Left renal pelvis (tissue), 4 donors: ENCODE results near the gene TNFRSF9. TPM values are rescaled to one million over a fixed set of nuclear protein-coding genes. Genes with fewer than 3 reads are reported as not detected.
"Not testable (repeated sequence)": the region's sequence is repeated elsewhere in the genome, so short reads cannot be mapped to it uniquely, and the experiment has no call there.

ENCODE experiments used
- DNase-seq, 4 donors: peaks; one replicate each; pipeline ENCODE4 v3.0.0-alpha.2; 2013; ENCODE audit warnings: low read depth in 4 of 4, low spot score in 3 of 4
- polyA plus RNA-seq, 4 donors: library from polyadenylated mRNA; unstranded; fragments of 120-200 nt; gene quantifications; one replicate each; pipeline ENCODE4 v1.2.1, GENCODE V29; 2013; ENCODE audit not compliant: insufficient read length in 4 of 4

Gene TNFRSF9
- under 1 TPM; 0.07 to 0.17 (median 0.11) TPM for polyA plus RNA-seq

- no peak for DNase-seq
These were observed at the start of gene TNFRSF9 for GRCh38 chr1:7940745-7941436. Gene TNFRSF9, minus strand, starts transcription at chr1:7940839. Its CDS starts 845 bp downstream, at chr1:7939994.

- no peak for DNase-seq
These were observed 49.3 kb upstream of the TNFRSF9 start for GRCh38 chr1:7989762-7990428.

GRCh38 chr1:7988576-7988975 is 47.9 kb upstream of the TNFRSF9 start:
- DNase-seq = no peak

GRCh38 chr1:7987528-7987927 is 46.9 kb upstream of the TNFRSF9 start:
- DNase-seq = no peak

DNA sequence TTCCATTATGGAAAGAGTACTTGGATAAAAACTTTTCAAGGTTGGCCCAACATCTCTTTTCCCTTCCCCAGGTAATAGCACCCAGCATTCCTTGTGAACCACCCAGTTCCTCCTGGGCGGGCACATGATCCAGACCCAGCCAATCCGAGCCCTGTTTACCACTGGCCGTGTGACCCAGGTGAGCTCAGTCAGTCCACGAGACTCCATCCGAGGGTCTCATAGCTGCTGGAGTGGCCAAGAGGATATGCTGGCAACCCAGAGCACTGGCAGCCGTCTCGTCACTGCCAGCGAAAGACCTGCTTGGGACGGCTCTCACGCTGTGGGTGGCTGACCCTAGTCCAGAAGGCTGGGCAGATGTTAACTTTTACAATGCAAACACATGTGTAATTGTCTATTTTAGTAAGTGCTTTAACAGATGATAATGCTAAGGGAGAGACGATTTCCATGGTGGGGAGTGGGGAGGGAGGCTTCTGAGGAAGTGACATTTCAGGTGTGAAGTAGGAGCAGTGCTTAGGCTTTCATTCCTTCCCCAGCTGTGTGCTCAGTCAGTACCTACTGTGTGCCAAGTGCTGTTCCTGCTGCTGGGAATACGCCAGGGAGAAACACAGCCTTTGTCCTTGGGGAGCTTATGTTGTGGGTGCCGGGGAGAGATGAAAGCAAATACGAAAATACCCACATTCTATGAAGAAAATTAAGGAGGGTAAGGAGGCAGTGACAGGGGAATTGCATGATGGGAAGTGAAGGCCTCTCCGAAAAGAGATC is 45.4 kb upstream of the TNFRSF9 start:
- DNase-seq = no peak

GRCh38 chr1:7984811-7985210 is 44.2 kb upstream of the TNFRSF9 start:
- no peak for DNase-seq

- DNase-seq = no peak
These were observed 42.6 kb upstream of the TNFRSF9 start for GRCh38 chr1:7983086-7983778.

- no peak for DNase-seq
These were observed 40.3 kb upstream of the TNFRSF9 start for GRCh38 chr1:7980984-7981383.

- DNase-seq = peak in 3 of 4 donors; percentile 36 to 57 (median 55)
These were observed 34.7 kb upstream of the TNFRSF9 start for GRCh38 chr1:7975212-7975865.

GRCh38 chr1:7973086-7973485 is 32.4 kb upstream of the TNFRSF9 start:
- no peak for DNase-seq

- DNase-seq = no peak
These were observed 31.6 kb upstream of the TNFRSF9 start for GRCh38 chr1:7972285-7972684.

GRCh38 chr1:7971024-7971423 is 30.4 kb upstream of the TNFRSF9 start:
- no peak for DNase-seq

DNA sequence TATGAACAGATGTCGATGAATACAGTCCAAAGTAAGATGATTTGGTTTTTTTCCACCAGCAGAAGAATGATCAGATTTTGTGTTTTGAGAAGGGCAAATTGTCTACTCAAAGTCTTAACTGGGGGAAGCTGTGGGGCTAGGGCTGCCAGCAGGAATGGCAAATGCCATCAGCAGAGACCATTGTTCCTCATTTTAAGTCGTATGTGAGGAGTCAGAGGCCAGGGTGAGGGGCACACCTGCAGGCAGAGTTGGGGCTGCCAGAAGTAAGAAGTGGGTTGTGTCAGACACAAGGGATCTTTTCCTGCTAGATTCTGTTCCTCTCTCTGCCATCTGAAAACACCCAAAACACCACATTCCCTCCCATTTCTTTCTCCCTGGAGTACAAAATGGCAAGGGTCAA is 29.6 kb upstream of the TNFRSF9 start:
- DNase-seq = no peak

GRCh38 chr1:7967651-7968050 is 27.0 kb upstream of the TNFRSF9 start:
- DNase-seq = no peak

DNA sequence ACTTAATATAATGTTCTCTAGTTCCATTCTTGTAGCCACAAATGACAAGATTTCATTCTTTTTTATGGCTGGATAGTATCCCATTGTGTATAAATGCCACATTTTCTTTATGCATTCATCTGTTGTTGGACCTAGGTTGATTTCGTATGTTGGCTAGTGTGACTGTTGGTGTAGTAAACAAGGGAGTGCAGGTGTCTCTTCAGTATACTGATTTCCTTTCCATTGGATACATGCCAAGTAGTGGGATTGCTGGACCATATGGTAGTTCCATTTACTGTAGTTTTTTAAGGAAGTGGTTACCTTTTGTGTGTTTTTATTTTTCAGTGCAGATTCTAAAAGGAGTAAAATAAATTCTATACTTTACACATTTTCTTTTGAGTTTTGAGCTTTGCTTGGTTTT is 26.6 kb upstream of the TNFRSF9 start:
- DNase-seq = no peak

DNA sequence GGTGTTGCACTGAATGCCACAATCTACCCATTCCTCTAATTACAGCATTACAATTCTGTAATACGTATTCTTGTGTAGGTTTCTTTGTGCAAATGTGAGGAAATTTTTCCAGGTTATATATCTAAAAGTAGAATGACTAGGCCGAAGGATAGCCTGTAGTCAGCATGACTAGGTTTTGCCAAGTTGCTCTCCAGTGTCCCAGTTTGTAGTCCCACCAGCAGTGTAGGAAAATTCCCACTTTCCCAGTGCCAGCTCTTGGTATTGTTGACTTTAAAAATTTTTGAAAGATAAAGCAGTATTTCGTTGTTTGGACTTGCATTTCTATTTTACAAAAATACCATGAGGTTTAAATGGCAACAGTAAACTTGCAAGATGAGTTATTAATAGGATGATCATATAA is 23.8 kb upstream of the TNFRSF9 start:
- no peak for DNase-seq

DNA sequence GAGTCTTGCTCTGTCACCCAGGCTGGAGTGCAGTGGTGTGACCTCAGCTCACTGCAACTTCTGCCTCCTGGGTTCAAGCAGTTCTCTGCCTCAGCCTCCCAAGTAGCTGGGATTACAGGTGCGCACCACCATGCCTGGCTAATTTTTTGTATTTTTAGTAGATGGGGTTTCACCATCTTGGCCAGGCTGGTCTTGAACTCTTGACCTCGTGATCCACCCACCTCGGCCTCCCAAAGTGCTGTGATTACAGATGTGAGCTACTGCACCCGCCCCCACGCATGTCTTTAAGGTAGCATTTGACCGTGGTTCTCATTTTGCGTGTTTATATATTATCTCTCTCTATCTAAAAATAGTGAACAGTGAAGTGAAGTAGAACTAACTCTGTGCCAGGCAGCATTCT is 23.2 kb upstream of the TNFRSF9 start:
- not testable (repeated sequence) for DNase-seq

- DNase-seq = not testable (repeated sequence)
These were observed 22.7 kb upstream of the TNFRSF9 start for GRCh38 chr1:7963378-7963730.

DNA sequence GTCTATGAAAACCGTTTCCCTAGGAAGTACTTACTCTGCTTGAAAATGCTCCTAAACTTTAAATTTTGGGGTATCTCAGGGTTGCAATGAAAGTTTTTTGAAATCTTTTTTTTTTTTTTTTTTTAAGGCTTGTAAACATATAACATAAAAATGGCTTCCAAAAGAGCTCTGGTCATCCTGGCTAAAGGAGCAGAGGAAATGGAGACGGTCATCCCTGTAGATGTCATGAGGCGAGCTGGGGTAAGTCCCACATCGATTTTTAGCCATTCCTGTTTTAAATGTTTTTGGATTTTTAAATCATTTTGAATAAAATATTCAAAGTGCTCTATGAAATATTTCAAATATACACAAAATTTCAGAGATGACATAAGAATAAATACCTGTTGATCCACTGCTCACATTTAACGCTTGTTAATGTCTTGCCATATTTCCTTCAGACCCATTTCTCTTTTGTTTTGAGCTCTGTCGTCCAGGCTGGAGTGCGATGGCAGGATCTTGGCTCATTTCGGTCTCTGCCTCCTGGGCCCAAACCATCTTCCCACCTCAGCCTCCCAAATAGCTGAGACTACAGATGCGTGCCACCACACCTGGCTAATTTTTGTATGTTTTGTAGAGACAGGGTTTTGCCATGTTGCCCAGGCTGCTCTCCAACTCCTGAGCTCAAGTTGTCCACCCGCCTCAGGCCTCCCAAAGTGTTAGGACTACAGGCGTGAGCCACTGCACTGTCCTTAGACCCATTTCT is 22.2 kb upstream of the TNFRSF9 start:
- DNase-seq = no peak

- DNase-seq = no peak
These were observed 21.3 kb upstream of the TNFRSF9 start for GRCh38 chr1:7962014-7962335.
